Activated naive CD4-positive, alpha-beta T cell treated with anti-CD3 and anti-CD28 coated beads, Interleukin-2, amount 50 U/mL, for 72 hours (primary cell): Measurements from ENCODE around the gene RALB. TPM values are rescaled to one million over a fixed set of nuclear protein-coding genes. Genes with fewer than 3 reads are reported as not detected.

Experiments used
- total RNA-seq, 2 donors: library from RNA; stranded (reverse); gene quantifications; one replicate each; pipeline ENCODE4 v1.2.3, GENCODE V29; 2022

Gene RALB
- total RNA-seq, 2 donors from 2014 or later: 25.9 to 66.7 TPM

Other genes starting within 250 kb of the RALB start
- gene EPB41L5, start 239.8 kb upstream of the RALB start, total RNA-seq: 1 to 10 TPM; 3.2 to 9.2 TPM
- 10 to 100 TPM; 11.9 to 22.5 TPM for gene TMEM185B, start 29.5 kb upstream of the RALB start, total RNA-seq
- gene INHBB, start 93.3 kb downstream of the RALB start, total RNA-seq: not detected